ENCODE measurements around the gene FAM98B.
"Not testable (repeated sequence)": the region's sequence is repeated elsewhere in the genome, so short reads cannot be mapped to it uniquely, and the experiment has no call there.

Gene FAM98B

DNA sequence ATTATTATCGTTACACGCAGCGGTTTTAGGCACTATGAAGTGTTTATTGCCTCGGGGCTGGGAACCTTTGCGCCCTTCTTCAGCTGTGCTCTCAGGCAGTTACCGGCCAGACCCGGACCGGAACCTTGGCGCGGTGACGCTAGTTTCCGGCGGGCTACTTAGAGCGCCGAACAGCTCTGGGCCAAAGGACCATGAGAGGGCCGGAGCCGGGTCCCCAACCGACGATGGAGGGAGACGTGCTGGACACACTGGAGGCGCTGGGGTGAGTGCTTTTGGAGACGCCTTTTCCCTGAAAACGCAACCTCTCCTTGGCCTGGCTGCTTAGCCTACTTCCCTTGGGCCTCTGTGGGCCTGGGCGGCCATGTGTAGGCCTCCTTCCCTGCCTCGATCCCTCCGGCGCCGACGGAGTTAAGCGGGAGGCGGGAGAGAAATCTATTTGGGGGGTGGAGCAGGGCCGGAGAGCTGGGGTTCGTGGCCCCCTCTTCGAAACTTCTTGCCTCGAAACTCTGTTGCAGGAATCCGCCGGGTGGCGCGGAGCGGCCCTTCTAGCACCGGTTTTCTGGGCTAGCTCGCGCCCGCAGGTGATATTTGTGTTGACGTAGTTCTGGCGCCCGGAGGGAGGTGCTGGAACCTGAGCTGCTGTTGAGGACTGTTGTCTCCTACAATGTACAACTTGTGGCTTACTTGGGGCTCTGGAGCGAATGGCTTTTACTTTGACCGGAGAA lies at the start of gene FAM98B:
FAM98B (plus strand) TSS at position 157 of the 725 bp plus-strand sequence; CDS start at position 192, 35 bp downstream.
- peak; percentile 58 for DNase-seq

DNA sequence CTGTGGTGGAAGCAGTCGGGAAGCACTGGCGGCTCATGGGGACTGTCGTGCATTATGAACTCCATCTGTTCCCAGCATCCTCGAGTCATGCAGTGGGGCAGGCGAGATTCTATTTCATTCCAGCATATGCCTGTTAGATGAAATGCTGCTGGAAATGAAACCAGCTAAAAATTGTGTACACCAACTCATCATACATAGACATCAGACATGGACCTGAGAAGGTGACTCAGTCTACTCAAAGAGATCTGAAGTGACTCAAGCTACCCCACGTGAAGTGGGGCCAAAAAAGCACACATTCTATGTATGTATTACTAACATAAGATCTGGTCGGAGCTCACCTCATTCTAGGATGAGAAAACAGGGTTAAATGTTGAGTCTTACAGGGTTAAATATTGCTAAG lies 47.5 kb upstream of the FAM98B start:
- DNase-seq, result no peak

DNA sequence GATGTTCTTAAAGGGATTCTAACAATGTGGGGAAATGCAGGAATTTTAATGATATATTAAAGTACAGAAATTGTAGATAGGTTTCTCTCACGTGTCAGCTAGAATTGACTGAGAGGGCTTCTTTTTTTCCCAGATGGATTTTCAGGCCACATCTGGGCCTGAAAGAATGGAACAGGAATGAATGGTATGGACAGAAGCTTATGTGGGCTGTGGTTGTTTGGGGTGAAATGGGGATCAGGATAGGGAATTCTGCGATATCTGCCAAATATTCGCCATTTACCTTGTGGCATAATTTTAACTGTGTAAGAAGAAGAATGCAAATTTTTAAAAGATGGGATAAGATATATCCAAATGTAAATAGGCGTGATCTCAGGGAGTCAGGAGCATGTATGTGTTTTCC lies 45.4 kb upstream of the FAM98B start:
- no peak for DNase-seq

DNA sequence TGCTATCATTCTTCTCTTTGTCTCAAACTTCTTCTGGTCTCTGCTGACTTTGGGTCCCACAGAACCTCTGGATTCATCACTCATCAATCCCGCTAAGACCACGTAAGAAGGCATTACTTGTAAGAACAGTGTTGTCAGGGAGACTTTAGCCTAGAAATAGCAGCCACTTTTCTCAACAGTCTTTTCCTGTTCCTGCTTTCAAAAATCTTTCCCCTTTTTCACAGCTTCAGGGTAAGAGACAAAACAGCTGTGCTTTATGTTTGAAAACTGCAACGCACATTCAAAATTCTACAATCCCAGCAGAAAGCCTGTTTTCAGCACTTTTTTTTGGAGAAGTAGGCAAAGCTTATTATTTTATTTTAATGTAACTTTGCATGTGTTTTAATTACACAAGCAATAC lies 42.0 kb upstream of the FAM98B start:
- no peak for DNase-seq

DNA sequence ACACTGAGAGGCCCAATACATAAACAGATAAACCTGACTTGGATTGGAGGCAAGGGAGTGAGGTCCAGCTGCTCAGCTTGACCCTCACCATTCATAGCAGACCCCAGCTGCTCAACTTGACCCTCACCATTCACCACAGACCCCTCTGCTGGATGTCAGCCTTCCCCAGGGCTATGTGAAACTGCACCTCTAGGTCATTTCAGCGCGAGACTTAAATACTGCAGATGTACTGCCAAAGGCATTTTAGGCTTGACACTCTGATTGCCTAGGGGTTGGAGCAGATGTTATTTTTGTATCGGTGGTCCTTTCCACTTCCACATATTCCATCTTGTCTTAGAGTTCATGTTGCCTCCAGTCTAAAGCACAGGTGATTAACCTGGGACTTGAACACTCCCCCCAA lies 41.5 kb upstream of the FAM98B start:
- no peak for DNase-seq

DNA sequence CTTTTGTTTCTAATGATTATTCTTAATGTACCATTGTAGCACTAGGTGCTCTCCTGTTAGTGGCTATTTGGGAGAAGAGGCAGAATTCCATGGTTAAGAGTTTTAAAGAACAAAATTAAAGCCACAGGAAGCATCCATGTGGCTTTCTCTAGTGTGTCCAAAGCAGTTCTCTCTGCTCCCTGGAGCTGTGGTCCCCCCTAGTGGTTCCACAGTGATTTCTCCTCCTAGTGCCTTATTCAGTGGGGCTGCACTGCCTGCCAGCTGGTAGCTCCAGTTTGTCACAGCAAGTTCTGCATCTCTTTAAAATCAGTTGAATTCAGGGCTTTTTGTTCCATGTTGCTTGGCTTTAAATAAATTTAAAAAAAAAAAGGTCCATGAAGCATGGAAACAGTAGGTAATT lies 39.6 kb upstream of the FAM98B start:
- peak; percentile 1 for DNase-seq

DNA sequence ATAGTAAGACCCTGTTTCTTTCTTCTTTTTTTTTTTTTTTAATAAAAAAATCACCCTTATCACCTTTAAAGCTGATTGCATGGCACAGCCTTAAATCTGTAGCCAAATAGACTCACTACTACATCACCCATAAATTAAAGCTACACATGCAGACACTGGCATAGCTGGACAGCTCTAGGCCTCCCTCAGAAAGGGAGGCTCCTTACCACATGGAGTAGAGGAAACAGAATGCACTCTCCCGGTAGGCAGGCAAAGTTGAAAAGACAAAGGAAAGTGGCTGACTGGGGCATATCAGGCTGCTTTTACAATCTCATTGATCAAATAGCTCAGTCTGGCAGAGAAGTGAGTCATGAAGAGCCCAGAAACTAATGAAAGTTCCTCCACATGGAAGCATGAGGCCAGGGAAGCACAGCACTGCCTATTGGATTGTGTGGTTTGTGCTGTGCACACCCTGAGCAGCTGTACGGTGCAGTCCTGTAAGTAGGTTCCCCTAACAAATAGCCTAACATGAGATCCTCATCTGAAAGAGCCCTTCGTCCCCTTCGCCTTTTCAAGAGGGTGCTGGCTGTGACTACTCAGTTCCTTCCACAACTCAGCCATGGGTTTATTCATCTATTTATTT lies 32.7 kb upstream of the FAM98B start:
- DNase-seq, result no peak

DNA sequence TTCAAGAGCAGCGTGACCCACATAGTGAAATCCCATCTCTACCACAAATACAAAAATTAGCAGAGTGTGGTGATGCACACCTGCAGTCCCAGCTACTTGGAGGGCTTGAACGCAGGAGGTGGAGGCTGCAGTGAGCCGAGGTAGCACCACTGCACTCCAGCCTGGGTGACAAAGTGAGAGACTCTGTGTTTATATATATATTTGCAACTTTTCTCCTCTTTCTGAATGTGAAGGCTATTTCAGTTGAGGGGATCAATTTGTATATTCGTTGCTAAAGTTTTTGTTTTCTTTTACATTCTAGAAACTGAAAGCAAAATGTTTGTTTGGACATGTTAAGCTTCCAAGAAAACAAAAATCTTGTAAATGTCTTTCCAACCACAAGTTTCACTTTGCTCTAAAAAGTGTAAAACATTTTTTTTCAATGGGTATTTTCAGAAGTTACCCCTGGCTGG lies 29.8 kb upstream of the FAM98B start:
- no peak for DNase-seq

DNA sequence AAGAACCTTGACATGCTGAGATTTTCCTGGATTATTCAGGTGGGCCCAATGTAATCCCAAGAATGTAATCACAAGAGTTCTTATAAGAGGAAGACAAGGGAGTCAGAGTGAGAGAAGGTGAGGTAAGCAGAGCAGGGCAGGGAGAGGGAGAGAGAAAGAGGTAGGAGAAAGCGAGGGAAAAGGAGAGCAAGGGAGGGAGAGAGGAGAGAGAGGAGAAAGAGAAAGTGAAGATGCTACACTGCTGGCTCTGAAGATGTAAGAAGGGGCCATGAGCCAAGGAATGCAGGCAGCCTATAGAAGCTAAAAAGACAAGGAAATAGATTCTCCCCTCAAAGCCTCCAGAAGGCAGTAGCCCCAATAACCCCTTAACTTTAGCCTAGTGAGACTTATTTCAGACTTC lies 28.7 kb upstream of the FAM98B start:
- DNase-seq, result no peak

DNA sequence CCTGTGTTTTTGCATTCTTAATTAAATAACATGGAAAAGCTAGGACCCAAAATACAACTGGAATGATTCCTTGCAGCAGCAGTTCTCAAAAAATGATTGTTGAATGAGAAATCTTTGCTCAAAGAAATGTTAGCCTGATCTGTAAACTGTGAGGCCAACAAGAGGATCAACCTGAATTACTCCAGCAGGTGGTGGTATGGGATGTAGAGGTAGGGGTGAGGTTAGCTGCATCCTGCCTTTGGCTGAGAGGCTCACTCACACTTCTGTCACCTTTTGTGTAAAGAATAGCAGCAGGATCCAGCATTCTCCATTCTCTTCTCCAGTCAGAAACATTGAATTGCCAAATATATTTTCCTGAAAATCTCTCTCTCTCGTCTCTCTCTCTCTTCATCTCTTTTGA lies 26.5 kb upstream of the FAM98B start:
- no peak for DNase-seq

DNA sequence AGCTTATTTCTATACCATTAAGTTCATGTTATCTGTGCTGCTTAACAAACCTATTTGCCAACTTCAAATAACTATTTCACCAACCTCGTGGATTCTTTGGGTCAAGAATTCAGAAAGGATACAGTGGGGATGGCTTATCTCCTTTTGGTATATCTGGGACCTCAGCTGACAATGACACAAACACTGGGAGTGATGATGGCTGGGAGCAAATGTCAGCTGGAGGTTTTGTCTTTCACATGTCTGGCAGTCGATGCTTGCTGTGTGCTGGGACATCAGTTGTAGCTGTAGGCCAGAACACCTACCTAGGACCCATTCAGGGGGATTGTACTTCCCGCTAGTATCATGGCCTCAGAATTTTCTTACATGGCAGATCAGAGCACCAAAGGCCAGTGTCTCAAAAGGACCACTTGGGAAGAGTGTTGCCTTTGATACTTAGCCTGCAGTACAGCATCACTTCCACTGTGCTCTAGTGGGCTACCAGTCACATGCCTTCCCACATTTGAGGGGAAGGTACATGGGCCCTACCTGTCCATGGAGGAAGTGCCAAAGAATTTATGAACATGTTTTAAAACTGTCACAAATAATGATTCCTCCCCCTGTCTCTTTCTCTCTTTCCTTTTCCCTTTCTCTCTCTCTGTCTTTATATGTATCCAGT lies 23.7 kb upstream of the FAM98B start:
- no peak for DNase-seq

DNA sequence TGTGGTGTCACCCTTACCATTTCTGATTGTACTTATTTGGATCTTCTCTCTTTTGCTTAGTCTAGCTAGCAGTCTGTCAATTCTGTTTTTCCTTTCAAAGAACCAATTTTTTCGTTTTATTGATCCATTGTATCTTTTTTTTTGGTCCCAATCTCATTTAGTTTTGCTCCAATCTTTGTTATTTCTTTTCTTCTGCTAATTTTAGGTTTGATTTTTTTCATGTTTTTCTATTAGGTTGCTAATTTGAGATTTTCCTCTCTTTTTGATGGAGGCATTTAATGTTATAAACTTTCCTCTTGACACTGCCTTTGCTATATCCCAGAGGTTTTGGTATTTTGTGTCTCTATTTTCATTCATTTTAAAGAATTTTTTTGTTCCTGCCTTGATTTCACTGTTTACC lies 16.9 kb upstream of the FAM98B start:
- DNase-seq, result no peak

DNA sequence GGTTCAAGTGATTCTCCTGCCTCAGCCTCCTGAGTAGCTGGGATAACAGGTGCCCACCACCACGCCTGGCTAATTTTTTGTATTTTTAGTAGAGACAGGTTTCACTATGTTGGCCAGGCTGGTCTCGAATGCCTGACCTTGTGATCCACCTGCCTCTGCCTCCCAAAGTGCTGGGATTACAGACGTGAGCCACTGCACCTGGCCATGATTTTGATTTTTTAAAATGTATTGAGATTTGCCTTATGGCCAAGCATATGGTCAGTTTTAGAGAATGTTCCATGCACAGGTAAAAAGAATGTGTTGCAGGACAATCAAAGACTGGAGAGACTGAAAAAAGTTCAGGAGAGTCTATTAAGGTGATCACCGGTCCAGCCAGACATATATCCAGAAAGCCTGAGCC lies 16.3 kb upstream of the FAM98B start:
- DNase-seq, result not testable (repeated sequence)

DNA sequence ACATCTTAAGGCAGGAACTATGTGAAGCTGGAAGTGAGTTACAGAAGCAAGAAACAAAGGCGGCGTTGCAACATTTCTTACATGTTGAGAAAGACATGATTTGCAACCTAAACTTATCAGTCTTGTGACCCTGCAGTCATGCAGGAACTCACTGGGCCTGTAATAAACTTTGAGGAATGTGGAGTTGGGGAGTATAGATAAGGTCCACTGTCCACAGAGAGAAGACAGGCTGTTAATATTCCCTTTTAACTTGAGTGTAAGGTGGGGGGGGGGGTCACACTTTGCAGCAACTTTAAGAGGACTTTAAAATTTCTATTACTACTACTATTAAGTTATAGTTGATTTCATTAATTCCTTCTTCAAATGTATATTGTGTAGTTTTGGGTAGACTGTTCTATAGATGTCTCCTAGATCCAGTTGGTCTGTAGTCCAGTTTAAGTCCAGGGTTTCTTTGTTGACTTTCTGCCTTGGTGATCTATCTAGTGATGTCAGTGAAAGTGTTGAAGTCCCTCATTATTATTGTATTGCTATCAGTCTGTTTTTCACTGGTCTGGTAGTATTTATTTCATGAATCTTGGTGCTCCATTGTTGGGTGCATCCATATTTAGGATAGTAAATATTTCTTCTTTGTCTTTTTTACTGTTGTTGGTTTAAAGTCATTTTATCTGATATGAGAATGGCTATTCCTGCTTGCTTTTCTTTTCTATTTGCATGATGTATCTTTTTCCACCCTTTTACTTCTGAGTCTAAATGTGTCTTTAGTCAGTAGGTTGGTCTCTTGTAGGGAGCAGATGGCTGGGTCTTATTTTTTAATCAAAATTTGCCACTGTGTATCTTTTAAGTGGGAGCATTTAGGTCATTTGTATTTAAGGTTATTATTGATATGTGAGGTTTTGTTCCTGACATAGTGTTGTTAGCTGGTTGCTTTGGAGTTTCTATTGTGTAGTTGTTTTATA lies 15.6 kb upstream of the FAM98B start:
- DNase-seq, result no peak

DNA sequence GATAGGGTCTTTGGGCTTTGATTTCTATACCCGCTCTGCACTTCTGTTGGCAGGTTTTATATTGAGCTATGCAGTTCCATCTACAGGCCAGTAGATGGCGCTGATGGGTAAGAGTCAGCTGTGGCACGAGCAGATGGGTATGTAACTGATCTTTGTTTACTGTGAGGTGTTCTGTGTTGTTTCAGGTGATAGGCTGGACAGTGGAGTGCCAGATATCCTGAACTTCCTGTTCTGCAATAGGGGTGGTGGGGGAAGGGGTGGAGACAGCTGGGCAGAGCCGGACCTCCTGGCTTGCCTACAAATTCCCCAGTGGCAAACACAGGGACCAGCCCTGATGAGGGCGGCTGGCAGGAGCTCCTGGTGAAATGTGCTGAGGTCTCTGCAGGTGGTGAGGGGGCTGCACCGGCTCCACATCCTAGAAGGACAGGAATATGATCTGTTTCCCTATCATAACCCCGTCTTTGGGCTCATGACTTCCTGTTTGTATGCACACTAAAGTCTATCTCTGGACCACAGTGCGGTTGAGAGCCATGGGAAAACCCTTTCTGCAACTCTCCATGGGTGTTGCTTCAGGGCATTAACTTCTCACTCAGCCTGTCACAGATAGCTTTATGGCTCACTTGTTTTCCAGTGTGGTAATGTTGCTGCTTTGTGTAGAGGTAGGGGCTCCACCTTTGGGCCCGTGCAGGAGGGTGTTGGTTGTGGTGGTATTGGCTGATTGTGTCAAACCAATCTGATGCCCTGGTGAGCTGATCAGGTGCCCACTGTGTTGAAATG lies 13.4 kb upstream of the FAM98B start:
- DNase-seq, result no peak

DNA sequence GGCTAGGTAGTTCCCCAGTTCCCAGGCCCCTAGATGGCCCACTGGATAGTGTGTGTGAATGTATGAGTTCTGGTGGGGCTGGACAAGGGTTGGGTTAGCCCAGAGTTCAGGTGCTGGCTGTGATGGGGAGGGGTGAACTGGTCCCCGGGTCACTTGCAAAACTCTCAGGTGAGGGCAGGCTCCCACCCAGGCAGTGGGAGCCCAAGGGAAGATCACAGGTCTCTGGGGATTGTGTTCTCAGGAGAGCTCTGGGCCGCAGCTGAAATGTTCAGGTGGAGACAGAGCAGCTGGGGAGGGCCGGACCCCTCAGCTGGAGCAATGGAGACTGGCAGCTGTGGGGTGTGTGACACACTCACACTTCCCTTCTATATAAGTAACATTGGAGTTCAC lies 12.8 kb upstream of the FAM98B start:
- no peak for DNase-seq

DNA sequence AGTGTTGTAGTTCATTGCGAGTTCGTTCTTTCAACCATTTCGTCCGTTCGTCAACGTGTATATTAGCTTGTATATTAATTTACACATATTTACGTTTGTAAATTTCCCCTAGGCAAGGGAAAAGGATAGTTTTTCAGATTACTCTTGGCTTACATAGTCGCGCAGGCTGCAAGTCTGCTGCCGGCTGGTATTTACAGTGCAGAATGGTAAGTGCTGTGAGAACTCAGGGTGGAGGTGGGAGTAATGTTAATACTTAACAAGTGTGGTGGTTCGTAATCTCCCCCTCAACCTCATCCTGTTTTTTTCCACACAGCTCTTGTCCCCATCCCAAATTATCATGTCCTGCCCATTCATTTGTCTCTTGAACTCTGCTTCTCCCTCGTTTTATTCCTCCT lies 766 bp downstream of the FAM98B start:
- no peak for DNase-seq

DNA sequence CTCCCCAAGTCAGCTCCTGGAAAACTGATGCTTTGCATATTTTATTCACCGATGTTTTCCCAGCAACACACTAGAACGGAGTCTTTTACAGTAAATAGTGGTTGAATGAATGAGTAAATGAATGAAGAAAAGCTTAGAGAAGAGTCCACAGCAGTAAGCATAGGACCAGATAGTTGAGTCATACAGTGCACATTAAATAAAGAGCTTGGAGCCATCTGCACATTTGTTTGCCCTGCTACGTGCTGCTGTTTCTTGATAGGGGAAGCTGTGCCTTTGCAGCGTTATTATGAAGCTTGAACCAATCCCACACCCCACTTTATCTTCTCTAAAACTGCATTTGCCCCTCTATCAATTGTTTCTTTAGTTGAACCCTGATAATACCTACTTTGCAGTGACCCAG lies 1.2 kb downstream of the FAM98B start:
- DNase-seq, result no peak

DNA sequence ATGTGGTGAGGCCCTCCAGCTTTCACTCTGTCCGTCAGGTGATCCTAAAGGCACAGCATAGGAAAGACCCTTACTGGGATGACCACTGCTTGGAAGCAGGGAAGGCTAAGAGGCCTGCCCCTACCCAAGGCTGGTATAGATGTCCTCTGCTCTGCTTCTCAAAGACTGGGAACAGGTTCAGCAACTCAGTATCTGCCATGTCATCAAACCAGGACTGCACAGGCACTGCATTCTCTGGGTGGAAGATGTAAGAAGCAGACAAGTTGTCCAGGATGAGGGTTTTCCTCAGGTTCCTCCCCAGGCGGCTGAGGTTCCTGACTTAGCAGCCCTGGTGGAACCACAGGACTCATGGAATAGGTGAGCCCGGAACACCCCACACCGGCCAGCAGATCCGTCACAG lies 4.7 kb downstream of the FAM98B start:
- DNase-seq, result no peak

DNA sequence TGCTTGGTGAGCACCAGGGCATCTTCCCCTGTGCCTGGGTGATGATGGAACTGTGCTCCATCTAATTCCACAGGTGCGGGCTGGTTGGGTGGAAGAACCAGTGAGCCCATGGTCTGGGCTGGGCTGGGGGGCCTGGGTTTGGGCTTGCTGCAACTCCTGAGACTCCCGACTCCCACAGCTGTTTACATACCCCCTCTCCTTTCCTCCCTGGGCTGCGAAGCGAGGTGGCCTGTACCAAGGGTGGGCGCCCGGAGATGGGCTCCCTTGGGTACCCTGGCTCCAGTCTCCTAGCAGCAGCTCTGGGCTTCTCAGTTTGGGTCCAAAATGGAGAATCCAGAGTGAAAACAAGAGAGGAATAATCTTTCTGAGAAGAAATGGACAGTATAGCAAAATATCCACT lies 5.6 kb downstream of the FAM98B start:
- no peak for DNase-seq

DNA sequence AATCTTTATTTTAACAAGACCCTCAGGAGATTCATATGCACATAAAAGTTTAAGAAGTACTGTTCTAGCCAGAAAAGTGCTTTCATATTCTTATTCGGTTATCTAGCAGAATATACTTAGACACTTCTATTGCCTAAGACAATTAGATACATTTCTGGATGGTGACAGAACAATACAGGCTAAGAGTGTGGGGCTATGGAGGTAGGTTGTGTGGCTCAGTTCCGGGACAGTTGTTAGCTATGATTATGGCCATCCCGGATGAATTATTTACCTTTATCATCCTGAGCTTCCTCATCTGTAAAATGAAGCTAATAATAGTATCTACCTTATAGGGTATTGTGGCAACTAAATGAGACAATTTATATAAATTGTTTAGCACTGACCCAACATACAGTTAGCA lies 6.6 kb downstream of the FAM98B start:
- DNase-seq, result no peak

DNA sequence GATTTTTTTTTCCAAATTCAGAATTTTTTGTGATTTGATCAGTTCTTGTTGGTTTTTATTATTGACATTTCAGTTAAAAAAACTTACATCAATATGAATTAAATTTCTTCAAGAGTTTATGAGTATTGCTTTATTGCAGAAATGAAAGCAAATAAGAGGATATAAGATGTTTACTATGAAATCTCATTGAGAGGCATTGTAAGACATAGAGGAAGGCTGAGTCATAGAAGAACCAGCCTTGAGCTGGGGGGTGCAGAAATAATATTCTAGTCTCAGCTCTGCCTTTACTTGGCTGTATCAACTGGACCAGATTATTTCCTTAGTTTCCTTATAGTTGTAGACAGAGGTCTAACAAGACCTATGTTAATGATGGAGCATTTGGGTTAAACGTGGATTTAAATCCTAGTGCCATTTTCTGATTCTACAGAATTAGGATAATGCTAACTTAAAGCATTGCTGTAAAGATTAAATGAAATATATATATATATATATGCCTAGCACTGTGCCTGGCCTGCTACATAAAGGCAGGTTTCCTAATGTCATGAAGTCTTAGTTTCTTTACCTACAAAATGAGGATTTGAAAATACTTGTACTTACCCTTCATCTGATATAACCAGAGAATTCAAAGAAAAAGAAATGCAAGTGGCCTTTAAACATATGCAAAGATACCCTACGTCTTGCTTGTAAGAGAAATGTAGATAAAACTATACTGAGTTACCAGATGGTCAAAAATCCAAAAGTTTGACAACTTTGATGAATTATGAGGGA lies 7.3 kb downstream of the FAM98B start:
- DNase-seq, result no peak
